NCI-H2107 treated with DMSO at 0.1 percent for 48 hours (cell line): Measurements from ENCODE around the gene TANGO6.
"Not testable (repeated sequence)": the region's sequence is repeated elsewhere in the genome, so short reads cannot be mapped to it uniquely, and the experiment has no call there.

Experiments
- DNase-seq: peaks from one replicate; lab custom pipeline; 2025; ENCODE audit not compliant: unreplicated experiment; lab: John Stamatoyannopoulos, UW

TANGO6 gene

DNA sequence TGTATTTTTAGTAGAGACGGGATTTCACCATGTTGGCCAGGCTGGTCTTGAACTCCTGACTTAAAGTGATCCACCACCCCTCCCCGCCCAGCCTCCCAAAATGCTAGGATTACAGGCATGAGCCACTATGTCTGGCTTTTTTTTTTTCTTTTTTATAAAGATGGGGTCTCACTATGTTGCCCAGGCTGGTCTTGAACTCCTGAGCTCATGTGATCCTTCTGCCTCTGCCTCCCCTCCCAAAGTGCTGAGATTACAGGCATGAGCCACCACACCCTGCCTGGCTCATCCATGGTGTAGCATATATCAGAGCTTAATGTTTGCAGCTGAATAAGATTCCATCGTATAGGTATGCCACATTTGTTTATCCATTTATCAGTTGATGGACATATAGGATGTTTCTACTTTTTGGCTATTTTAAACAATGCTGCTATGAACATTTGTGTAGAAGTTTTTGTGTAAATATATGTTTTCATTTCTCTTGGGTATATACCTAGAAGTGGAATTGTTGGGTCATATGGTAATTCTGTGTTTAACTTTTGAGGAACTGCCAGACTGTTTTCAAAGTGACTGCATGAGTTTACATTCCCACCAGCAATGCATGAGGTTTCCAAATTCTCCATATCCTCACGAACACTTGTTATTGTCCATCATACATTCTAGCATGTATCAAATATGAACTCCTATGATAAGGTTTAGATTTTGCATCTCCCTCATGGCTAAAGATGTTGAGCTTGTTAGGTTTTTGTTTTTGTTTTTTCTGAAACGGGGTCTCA is 206.5 kb downstream of the TANGO6 start:
- no peak for DNase-seq

DNA sequence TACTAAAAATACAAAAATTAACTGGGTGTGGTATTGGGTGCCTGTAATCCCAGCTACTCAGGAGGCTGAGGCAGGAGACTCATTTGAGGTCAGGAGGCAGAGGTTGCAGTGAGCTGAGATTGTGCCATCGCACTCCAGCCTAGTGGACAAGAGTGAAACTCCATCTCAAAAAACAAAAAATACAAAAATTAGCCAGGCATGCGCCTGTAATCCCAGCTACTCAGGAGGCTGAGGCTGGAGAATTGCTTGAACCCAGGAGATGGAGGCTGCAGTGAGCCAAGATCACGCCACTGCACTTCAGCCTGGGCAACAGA is 208.1 kb downstream of the TANGO6 start:
- DNase-seq = not testable (repeated sequence)

DNA sequence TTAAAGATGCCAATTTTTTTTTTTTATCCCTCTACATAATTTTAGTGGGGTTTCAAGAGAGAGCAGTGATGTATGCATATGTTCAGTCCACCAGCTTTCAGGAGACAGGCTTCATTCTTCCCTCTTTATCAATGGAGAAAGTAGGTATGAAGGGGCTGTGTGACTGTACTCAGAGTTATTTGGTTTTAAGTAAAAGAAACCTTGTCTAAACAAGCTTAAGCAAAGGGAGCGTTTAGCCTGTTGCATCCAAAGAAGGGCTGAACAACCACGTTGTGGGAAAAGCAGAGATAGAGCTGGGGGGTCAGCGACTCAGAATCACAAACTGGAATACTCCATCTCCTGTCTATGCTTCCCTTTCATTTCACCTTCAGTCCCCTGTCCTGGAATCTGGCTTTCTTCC is 211.7 kb downstream of the TANGO6 start:
- no peak for DNase-seq

DNA sequence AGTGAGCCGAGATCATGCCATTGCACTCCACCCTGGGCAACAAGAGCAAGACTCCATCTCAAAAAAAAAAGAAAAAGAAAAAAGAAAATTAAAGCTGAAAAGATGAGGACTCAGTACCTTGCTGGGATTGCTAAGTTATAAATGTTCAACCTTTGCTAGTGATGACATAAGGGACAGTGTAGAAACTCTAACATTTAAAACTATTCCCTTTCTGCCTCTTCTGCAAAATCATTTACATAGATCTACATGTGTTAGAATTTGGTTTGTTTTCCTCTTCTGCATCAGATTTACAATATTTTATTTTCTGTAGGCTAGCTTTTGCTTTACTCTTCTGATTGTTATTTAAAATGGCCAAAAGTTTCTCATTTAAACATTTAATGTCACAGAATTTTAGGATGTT is 212.6 kb downstream of the TANGO6 start:
- DNase-seq = no peak

DNA sequence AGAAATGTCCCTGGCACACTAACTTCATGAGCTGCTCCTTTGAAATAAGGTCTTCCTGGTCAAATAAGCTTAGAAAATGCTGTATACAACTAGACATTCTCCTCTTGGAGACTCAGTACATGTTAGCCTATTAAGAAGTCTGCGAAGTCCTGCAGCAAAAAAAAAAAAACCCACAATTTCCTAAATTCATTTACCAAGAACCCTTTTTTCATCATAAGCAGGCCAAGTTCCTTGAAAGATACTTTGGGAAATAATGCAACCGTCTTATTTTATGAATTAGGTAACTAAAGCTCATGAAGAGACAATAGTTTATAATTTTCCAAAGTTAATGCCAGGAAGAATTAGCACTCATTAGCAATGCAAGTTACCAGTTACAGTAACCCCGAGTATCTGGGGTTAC is 213.1 kb downstream of the TANGO6 start:
- DNase-seq = no peak

DNA sequence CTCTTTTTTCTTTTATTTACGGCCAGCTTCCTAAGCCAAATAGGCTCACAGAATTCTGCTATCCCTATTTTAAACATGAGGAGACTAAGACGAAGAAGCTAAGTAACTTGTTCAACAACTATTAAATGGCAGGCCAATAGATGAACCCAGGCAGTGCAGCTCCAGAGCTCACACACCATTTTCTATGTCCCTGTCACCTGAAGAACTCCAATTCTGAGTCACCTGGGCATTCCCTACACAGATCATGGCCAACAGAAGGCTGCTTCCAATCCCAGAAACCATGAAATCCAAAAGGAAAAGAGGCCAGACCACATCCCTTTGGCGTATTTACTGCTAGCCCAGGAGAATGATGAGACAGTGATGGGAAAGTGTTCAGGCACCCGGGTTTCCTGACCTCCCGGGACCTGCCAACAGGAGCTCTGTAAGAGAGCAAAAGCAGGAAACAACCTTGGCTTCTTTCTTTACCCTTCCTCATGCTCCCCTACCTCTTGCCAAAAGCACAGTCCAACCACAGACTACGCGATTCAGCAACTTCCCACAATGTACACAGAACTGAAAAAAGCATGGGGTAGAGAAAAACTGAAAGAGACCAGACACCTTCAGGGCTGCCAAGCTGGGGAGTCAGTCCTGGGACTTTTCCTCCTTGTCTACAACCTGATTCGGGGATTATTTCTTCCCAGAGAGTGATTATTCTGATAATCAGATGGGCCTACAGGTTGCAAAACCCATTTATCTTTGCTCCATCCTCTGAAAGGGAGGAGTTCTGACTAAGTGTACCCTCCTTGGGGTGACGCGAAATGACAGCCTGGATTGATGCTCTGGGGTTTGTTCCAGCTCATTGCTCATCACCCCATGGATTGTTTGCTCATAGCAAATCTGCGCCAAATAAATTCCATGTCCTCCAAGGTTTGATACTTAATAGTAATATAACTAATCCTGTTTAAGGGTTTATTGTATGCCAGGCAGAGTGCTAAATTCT is 214.4 kb downstream of the TANGO6 start:
- no peak for DNase-seq

- not testable (repeated sequence) for DNase-seq
Observed at GRCh38 chr16:69063491-69063890, 220.2 kb downstream of the TANGO6 start.

DNA sequence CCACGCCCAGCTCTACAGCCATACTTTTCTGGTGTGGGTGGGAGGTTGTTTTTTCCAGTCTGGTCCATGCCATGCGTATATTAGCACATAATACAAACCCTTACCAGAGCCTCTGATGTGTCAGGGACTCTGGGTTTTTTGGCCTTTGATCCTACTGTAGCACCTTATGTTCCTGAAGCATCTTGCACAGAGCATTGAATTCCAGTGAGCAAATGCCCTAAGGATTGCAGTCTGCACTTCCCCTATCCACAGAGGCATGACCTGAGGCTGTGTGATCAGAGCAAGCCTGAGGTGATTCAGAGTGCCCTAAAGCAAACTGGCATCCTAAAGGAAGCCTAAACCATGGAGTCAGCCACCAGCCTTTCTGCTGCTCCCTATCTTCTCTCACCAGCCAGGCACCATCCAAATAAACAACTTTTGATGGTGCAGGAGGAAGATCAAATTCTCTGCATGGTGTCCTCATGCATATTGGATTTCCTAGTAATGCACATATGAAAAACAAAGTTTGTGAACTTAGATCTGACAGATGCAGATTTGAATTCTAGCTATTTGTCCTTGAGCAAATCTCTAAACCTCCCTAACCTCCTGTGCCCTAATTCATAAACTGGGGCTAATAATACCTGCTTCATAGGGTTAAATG is 220.9 kb downstream of the TANGO6 start:
- no peak for DNase-seq

DNA sequence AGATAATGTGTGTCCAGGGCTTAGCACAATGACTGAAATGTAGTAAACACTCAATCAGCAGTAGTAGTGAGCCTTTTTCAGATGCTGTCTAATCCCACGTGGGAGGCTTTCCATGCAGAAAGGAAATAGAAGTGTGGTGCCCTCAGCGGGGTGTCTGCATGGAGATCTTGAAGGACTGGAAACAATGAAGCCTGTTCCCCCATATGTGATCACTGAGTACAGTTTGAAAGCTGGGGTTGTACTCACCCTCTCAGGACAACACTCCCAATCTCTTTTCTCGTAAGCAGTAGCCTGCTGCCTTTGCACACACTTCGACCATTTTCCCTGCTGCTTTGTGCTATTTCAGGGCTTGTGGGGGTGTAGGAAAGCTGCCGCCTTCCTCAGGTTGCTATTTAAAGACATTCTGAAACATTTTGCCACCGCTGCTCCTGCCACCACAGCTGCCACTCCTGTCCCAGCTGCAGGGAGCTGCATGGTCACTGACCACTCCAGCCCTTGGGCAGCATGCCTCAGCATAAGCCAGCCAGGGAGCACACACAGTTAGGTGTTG is 221.5 kb downstream of the TANGO6 start:
- DNase-seq = peak; percentile 47

GRCh38 chr16:69069504-69069903 is 226.2 kb downstream of the TANGO6 start:
- no peak for DNase-seq

DNA sequence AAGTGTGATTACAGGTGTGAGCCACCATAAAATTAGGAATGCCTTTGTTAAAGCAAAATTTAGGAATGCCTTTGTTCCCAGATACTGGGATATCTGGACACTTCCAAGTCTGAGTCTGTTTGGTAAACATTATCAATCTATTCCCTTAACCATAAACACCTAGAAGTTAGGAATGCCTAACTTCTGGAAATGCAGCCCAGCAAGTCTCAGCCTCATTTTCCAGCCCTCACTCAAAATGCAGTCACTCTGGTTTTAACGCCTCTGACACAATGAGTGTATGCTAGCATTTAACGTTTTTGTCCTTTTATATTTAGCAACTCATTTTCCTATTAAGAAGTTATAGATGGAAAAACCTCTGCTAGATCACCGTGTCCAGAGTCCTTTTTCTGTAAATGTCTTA is 227.7 kb downstream of the TANGO6 start:
- no peak for DNase-seq

DNA sequence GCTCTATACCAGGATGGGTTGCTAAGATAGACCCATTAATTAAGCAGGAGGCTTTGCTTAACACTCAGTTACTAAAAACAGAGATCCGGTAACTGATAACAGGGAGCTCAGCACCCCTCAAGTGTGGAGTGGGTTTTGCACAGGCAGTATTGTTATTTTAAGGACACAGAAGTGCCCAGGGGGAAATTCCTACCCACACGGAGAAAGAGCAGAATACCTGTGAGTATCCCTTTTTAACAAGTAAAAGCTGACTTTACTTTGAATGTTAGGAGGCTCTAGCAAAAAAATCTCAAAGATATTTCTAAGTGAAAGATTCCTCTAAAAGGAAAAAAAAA is 229.3 kb downstream of the TANGO6 start:
- no peak for DNase-seq

DNA sequence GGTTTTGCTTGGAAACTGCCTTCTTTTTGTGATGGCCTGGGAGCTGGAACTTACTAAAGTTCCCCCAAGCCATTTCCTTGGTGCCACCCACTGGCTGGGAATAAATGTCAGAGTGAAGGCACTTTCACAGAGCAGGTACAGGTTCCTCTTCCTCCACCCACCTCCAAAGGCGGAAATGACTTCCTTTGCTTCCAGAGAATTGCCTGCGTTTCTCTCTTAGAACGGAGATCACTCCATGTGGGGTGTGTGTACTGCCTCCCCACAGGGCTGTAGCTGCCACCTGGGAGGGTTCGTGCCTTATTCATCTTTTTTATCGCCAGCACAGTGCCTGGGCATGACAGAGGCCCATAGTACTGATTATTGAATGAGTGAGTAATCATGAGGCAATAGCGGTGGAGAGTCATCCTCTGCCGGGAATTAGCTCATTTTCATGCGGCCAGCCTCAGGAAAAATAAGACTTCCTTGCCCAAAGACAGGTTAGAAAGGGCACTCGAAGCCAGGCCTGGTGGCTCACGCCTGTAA is 229.9 kb downstream of the TANGO6 start:
- DNase-seq = no peak

GRCh38 chr16:69077251-69077650 is 233.9 kb downstream of the TANGO6 start:
- no peak for DNase-seq

DNA sequence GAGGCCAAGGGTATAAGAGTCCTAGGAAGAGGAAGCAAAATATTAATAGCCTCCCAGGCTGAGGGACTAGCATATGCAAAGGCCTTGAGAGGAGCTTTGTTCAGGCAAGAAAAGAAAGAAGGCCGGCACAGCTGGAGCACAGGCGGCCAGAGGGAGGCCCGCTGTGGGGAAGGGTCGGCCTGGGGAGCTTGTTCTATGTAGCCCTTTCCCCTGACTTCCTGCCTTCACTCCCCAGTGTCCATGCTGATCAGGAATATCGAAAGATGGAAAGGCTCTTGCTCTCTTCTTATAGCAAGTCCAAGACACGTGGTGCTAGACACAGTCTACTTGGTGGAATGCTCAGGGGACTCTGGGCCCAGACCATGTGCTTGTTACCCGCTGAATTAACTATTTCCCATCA is 234.7 kb downstream of the TANGO6 start:
- no peak for DNase-seq

GRCh38 chr16:69079697-69080096 is 236.4 kb downstream of the TANGO6 start:
- DNase-seq = no peak

GRCh38 chr16:69083306-69083941 is 240.1 kb downstream of the TANGO6 start:
- no peak for DNase-seq

DNA sequence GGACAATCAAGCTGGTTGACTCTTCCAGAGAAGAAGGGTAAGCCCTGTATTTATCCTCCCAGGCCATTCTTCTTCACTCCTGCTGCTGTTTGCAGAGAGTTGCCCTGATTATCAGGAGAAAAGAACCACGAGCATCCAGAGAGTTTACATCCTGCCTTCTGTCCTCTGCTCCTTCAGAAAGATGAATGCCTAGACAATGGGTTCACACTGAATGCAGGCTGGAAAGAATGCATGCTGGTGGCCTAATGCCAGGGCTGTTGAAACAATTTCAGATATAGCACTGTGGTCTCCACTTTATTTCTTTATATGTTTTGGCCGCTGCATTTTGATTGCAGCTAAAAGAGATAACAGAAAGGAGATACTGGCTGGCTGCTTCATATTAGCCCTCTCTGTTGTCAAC is 241.0 kb downstream of the TANGO6 start:
- DNase-seq = no peak

DNA sequence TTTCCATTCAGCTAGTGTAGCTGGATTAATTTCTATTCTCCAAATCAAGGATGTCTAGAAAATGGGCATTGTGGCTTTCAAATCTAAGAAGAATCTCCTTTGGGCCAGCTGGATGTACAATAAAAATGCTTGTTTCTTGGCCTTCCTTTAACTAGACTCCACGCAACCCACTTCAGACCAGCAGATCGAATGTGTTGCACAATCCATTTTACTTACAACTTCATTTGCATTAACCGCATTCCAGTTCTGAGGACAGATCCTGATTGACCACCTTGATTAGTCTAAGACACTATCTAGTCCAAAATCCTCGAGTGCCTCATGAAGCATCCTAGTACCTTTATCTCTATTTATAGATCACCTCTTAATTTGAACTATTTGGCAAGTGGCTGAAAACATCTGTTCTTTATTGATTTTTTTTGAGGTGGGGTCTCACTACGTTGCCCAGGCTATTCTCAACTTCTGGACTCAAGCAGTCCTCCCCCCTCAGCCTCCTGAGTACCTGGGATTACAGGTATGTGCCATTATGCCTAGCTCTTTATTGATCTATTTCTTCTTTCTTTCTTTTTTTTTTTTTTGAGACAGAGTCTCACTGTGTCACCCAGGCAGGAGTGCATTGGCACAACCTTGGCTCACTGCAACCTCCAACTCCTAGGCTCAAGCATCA is 241.8 kb downstream of the TANGO6 start:
- no peak for DNase-seq

GRCh38 chr16:69087161-69087581 is 243.8 kb downstream of the TANGO6 start:
- DNase-seq = no peak
